OCI-M1 (cell line): ENCODE data around the gene SCYL2.

Experiments used
- DNase-seq: peaks from one replicate; lab custom pipeline; 2025; lab: John Stamatoyannopoulos, UW

Gene SCYL2

GRCh38 chr12:100381379-100381778, 114.4 kb downstream of the SCYL2 start:
- DNase-seq, result no peak

GRCh38 chr12:100382338-100382737, 115.4 kb downstream of the SCYL2 start:
- DNase-seq, result no peak

- DNase-seq, result no peak
Observed at GRCh38 chr12:100383586-100384558, 116.9 kb downstream of the SCYL2 start.

- DNase-seq, result no peak
Observed at GRCh38 chr12:100384559-100384935, 117.6 kb downstream of the SCYL2 start.

GRCh38 chr12:100388382-100388781, 121.4 kb downstream of the SCYL2 start:
- no peak for DNase-seq
